ENCODE data around the gene PPP2R2D.

Gene PPP2R2D

DNA sequence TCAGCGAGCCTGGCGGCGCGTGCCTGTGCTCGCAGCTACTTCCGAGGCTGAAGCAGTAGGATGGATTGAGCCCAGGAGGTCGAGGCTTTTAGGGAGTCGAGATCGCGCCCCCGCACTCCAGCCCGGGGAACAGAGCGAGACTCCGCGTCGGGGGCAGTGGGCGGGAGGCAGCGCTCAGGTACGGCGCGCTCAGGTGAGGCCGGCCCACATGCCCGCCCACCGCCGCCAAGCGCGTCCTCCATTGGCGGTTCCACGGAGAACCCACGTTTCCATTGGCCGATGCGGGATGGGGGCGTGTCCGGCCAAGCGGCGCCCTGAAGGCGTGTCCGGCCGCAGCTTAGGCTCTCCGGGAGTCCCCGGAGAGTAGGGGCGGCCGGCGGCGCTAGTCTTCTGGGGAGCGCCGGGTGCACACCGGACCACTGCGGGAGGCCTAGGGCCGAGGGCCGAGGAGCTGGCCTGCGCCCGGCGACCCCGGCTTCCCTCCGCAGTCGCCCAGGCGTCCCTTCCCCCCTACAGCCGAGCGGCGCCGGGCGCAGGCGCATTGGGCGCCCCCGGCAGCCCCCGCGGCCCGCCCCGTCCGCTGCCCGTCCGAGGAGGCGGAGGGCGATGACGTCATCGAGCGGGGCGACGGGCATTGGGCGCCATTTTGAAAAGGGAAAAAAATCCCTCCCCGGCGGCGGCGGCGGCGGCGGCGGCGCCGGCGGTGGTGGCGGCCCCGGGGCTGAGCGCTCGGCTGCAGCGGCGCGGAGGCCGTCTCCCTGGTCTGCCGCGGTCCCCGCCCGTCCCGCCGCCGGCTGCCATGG lies at the start of gene PPP2R2D:
Gene PPP2R2D, plus strand, starts transcription at position 659 of the 803 bp plus-strand sequence. Its CDS starts 141 bp downstream, at position 800.
- peak; percentile 82 for DNase-seq (ENCODE audit: low read depth)

GRCh38 chr10:131851346-131851745 lies 49.5 kb upstream of the PPP2R2D start:
- DNase-seq (ENCODE audit: low read depth): no peak

DNA sequence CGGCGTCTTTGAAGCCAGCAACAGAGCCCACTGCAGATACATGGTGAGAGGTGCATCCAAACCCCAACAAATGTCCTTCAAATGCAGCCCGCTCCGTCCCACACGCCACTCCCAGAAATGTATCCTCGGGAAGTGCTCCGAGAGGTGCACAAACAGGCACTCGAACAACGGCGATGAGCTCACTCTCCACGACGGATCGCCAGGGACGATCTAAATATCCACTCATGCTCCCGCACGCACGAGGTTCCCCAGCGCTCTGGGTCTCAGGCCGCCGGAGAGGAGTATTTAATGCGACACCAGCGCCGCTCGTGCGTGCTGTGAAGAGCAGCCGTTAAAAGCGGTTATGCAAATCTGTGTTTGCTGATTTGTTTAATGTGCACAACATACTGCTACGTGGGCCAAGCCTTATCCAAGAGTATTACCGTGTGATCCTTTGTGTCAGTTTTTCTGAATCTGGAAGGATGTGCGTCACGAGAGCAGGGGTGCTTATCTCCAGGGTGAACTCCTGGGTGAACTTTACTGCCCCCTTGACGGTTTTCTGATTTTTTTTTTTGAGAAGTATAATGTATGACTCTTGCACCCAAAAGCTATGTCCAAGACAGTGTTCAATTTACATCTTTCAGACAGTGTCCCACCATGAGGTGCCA lies 48.5 kb upstream of the PPP2R2D start:
- no peak for DNase-seq (ENCODE audit: low read depth)

- DNase-seq (ENCODE audit: low read depth): no peak
These were observed 47.8 kb upstream of the PPP2R2D start for GRCh38 chr10:131852823-131853609.

- no peak for DNase-seq (ENCODE audit: low read depth)
These were observed 47.2 kb upstream of the PPP2R2D start for GRCh38 chr10:131853610-131853964.

DNA sequence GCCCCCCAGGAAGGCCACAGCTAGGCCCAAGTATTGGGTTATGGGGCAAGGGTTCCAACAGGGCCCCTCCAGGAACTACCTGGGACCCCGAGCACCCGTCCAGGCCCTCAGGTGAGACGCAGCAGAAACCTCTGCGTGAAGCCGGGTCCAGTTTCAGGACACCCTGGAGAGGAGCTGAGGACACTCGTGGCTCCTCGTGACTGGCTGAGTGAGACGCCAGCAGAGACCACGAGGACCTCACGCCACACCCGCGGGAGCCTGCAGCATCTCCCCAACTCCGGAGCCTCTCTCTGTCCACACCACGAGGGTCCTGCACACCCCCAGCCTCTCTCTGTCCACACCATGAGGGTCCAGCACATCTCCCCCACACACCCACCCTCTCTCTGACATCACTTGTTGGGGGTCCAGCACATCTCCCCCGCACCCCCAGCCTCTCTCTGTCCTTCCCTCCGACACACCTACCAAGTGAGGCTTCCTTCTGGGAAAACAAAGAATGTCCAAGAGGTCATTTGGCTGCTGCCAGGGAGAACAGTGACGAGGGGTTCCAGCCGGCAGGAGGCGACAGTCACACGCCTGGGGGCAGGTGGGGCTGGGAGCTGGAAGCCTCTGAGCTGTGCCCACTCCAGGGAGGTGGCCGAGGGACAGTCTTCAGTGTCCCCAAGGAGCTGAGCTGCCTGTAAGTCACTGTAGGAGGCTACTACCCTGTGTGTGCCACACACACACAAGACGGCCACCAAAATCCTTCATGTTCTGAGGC lies 46.1 kb upstream of the PPP2R2D start:
- no peak for DNase-seq (ENCODE audit: low read depth)

- DNase-seq (ENCODE audit: low read depth): no peak
These were observed 45.1 kb upstream of the PPP2R2D start for GRCh38 chr10:131855461-131856401.

DNA sequence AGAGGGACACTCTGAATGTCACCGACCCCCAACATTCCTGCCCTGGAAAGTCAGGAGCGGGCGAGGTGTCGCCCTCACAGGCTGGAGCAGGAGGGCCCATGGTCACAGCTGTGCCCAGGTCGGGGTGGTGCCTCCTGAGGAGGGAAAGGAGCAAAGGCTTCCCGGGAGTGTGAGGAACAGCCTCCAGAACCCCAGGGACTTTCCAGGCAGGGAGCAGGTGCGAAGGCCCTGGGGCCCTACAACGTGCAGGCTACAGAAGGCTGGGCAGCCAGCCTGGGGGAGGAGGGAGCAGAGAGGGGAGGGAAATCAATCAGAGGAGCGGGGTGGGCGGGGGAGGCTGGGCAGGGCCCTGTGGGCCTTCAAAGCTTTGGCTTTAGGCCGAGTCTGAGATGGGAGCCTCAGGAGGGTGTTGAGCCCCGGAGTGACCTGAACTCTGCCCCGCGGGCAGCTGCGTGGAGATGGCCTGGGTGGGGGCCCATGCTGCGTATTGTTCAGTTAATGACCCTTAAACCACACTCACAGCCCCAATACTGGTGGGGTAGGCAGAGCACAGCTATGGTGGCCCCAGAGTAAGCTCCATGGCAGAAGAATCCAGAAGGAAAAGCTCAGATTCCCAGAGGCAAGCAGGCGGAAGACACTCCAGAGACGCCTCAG lies 44.2 kb upstream of the PPP2R2D start:
- DNase-seq (ENCODE audit: low read depth): no peak

DNA sequence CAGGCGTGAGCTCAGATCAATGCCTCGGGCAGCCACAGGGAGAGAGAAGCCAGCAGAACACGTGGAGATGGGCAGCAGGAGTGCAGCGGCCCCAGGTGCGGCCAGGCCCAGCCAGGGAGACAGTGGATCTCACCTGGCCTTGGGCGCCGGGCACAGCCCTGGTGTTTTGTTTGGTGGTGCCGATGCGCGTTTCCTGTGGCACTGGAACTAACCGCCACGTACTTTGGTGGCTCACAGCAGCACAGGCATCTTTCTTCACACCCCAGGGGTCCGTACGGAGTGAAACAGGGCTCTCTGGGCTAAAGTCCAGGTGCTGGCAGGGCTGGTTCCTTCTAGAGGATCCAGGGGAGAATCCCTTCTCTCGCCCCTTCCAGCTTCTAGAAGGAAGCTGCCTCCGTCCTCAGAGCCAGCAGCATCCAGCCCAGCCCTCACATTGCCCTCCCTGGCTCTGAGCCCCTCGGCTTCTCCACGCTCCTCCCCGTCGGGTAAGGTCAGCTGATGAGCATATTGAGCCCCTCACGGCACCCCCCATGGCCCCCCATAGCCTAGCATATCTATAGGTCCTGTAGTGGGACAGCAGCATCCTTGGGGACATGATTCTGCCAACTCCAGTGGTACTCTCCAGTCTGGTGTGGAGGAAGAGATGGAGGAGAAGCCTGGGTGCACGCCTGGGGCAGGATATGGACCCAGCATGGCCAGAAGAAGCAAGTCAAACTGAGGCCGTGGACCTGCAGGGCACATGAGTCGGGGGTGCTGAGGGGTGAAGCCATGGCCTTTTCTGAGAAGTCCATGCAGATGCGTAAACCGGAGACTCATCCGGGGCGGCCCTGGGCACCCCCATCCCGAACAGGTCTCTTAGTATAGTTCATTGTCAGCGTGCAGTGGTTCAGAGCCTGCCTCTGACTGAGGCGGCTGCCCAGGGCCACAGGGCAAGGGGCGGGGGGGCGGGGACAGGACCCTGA lies 43.4 kb upstream of the PPP2R2D start:
- DNase-seq (ENCODE audit: low read depth): no peak

DNA sequence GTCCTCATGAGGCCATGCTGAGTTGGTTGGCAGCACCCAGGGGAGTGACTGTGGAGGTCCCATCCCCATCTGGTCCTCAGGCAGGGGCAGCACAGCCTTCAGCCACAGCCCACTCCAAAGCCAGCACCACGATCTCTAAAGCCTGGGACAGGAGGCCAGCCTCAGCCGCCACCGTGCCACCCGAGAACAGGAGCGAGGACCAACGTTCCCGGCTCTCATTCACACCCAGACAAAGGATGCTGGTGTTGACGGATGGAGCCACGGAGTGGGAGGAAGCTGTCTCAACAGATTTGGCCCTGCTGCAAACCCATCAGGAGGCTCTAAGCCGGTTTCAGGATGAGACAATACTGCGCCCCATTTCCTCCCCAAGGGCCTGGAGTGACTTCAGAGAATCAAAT lies 42.7 kb upstream of the PPP2R2D start:
- no peak for DNase-seq (ENCODE audit: low read depth)

DNA sequence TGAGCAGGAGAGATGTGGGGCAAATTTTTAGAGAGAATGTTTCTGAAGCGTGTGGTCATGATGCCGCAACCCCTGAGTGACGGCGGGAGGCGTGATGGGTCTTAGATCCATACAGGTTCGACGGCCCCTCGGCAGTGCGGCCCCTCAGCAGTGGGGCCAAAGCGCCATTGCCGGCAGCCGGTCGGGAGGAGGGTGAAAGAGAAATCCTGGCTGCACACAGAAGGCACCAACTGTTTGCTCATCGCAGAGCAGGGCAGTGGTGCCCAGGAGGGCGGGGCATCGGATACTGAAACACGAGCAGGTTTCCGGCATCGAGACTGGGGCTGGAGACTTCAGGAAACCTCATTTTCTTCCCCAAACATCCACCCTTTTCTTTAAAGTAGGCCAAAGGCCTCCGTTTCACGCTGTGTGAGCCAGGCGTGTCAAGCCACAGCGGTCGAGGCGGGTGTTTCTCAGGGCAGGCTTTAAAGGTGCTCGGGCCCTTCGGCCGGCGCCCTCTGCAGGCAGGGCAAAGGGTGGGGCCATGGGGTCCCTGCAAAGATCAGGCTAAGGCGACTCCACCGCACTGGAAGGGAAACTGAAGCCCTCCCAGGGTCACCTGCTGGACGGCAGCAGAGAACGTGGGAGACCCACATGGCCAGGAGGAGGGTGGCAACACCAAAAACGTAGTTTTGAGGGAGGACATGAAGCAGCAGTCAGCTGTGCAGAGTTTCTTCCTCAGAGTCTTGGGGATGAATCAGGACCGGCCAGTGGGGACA lies 42.0 kb upstream of the PPP2R2D start:
- no peak for DNase-seq (ENCODE audit: low read depth)

GRCh38 chr10:131859341-131860020 lies 41.3 kb upstream of the PPP2R2D start:
- no peak for DNase-seq (ENCODE audit: low read depth)

GRCh38 chr10:131860311-131860710 lies 40.5 kb upstream of the PPP2R2D start:
- no peak for DNase-seq (ENCODE audit: low read depth)

DNA sequence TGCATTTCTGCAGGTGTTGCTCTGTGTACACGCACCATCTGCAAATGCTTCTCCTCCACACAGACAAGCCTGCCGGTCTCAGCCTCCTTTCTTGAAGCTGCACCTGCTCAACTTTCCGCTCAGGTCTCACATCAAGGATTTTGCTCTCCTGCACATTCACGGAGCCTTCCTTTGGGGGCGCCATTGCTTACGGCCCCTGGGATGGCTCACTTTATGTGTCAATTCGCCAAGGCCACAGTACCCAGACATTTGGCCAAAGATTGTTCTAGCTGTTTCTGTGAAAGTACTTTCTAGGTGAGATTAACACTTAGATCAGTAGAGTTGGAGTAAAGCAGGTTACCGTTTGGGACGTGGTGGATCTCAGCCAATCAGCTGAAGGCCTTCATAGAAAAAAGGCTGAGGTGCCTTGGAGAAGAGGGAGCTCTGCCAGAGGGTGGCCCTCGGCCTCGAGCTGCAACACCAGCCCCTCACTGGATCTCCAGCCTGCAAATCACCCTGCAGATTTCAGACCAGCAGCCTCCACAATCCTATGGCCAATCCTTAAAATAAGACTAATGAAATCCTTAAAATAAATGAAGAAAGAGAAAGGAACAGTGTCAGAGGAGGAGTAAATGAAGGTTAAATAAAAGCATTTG lies 39.9 kb upstream of the PPP2R2D start:
- no peak for DNase-seq (ENCODE audit: low read depth)

DNA sequence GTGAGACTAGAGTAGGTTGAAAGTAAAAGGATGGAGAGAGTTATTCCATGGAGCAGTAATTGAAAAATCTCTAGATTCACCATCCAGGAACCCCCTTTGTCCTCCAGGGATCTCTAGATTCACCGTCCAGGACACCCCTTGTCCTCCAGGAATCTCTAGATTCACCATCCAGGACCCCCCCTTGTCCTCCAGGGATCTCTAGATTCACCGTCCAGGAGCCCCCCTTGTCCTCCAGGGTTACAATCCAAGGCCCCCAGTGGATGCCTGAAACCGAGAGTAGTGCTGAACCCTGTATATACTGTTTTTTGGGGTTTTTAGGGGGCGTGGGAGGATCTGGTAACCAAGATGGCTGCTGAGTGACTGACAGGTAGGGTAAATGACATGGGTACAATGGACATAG lies 38.3 kb upstream of the PPP2R2D start:
- no peak for DNase-seq (ENCODE audit: low read depth)

GRCh38 chr10:131865223-131865917 lies 35.4 kb upstream of the PPP2R2D start:
- no peak for DNase-seq (ENCODE audit: low read depth)

DNA sequence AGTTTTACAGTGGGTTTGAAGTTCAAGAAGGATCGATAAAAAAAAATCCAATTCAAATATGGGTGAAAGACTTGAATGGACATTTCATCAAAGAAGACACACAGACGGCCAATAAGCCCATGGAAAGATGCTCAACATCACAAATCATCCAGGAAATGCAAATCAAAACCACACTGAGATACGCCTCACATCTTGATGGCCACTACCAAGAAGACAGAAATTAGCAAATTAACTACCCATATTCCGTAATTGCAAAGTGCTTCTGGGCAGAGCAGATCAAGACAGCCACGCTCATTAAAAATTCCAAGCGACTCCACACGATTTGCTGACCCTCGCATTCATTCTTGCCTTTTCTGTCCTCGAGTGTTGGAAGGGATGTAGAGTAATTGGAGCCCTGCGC lies 34.1 kb upstream of the PPP2R2D start:
- DNase-seq (ENCODE audit: low read depth): no peak
